Suprapubic skin (tissue), 3 donors: ENCODE measurements around the gene TAS2R3.

Source experiments
- CTCF ChIP-seq, 2 donors: fragments of 200-600 bp in 1 of 2; fragments of 450-650 bp in 1 of 2; sonication (generic) in 1 of 2; IDR thresholded peaks; one replicate each; pipeline ENCODE4 v1.5.1; 2016 to 2019; ENCODE audit warnings: antibody characterized with exemption in 2 of 2, mild to moderate bottlenecking in 1 of 2, moderate library complexity in 1 of 2
- POLR2AphosphoS5 ChIP-seq, 3 donors: sonication (generic); formaldehyde crosslinking; IDR thresholded peaks; one replicate each; pipeline ENCODE4 v1.6.1; 2017; ENCODE audit warnings: antibody characterized with exemption in 3 of 3

- TF ChIP-seq CTCF (IDR thresholded peaks at IDR 0.05) (no peak), POLR2AphosphoS5 (IDR thresholded peaks at IDR 0.05) (no peak)
Measured at GRCh38 chr7:141731476-141732149, 32.3 kb upstream of the TAS2R3 start.
